Measurements from ENCODE around the gene CEP128.
"Not testable (repeated sequence)": the region's sequence is repeated elsewhere in the genome, so short reads cannot be mapped to it uniquely, and the experiment has no call there.

GRCh38 chr14:80953211-80953610 lies 11.7 kb upstream of the CEP128 start:
- TF ChIP-seq CTCF (IDR thresholded peaks at IDR 0.05 in 2 of 3, conservative IDR thresholded peaks at IDR 0.05 in 1 of 3; ENCODE audit: borderline replicate concordance in 1 of 3, insufficient read depth in 1 of 3, low read depth in 2 of 3, low read length in 2 of 3); SP1 (IDR thresholded peaks at IDR 0.05; ENCODE audit: low read depth); EZH2phosphoT487 (IDR thresholded peaks at IDR 0.05; ENCODE audit: borderline replicate concordance); REST (IDR thresholded peaks at IDR 0.05; ENCODE audit: low read depth); EZH2 (IDR thresholded peaks at IDR 0.05); SIN3A (IDR thresholded peaks at IDR 0.05; ENCODE audit: low read depth); POLR2A (IDR thresholded peaks at IDR 0.05; ENCODE audit: borderline replicate concordance, extremely low read depth, insufficient read depth, insufficient read length); POLR2AphosphoS5 (IDR thresholded peaks at IDR 0.05; ENCODE audit: low read depth, low read length); TCF7L2 (IDR thresholded peaks at IDR 0.05; ENCODE audit: borderline replicate concordance, extremely low read depth, insufficient read depth, insufficient read length); YY1 (IDR thresholded peaks at IDR 0.05; ENCODE audit: extremely low read depth, insufficient replicate concordance, low read depth, low read length): not testable (repeated sequence)

Measured in HCT116 (cell line).